GM18499 (cell line): ENCODE data around the gene IGLON5.

Experiments
- ATAC-seq: cut with Tn5 transposase; IDR thresholded peaks from one replicate; pipeline ENCODE4 v1.9.1; 2021; ENCODE audit warnings: moderate number of reproducible peaks; ENCODE audit not compliant: insufficient read depth, unreplicated experiment

IGLON5 gene

DNA sequence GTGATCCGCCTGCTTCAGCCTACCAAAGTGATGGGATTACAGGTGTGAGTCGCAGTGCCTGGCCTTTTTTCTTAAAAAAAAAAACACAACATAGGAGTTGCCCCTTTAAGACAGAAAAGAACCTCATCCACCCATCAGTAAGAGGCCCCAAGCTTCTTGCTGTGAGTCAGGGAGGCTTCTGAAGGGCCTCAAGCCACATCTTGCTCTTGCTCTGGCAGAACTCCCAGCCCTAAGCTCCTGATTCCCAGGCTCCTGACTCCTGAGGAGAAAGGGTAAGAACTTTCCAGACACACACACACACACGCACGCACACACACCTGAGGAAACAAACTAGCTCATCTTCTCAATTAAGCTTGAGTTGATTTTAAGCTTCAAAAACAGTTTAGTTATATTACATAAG, 47.9 kb downstream of the IGLON5 start:
- ATAC-seq = no peak

- no peak for ATAC-seq
These were observed 49.8 kb downstream of the IGLON5 start for GRCh38 chr19:51361239-51361638.

GRCh38 chr19:51364200-51365106, 53.0 kb downstream of the IGLON5 start:
- ATAC-seq = no peak

GRCh38 chr19:51365211-51365964, 53.9 kb downstream of the IGLON5 start:
- ATAC-seq = no peak

DNA sequence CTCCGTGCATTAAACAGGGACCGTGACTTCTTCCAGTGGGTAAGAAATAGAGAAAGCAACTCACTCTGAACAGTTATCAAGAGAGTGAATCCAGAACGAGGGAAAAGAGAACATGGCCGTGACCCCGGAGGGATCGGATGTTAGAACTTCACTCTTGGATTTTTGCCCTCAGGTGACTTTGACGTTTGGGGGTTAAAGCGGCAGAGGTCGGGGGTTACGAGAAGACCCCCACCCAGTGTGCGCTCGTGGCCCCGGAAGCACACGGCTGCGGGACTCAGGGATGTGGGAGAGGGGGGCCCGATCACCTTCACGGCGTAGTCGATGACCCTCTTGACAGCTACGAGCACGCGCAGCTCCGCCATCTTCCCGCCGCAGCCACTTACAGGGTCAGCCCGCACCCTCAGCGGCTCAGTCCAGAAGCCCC, 54.5 kb downstream of the IGLON5 start, which contains the start of gene ETFB:
Gene ETFB (minus strand): TSS at position 424 of the 424 bp plus-strand sequence. CDS start 62 bp downstream, at position 362.
- no peak for ATAC-seq

- no peak for ATAC-seq
These were observed 55.2 kb downstream of the IGLON5 start for GRCh38 chr19:51366389-51367254.

GRCh38 chr19:51367255-51367564, 55.8 kb downstream of the IGLON5 start:
- no peak for ATAC-seq

DNA sequence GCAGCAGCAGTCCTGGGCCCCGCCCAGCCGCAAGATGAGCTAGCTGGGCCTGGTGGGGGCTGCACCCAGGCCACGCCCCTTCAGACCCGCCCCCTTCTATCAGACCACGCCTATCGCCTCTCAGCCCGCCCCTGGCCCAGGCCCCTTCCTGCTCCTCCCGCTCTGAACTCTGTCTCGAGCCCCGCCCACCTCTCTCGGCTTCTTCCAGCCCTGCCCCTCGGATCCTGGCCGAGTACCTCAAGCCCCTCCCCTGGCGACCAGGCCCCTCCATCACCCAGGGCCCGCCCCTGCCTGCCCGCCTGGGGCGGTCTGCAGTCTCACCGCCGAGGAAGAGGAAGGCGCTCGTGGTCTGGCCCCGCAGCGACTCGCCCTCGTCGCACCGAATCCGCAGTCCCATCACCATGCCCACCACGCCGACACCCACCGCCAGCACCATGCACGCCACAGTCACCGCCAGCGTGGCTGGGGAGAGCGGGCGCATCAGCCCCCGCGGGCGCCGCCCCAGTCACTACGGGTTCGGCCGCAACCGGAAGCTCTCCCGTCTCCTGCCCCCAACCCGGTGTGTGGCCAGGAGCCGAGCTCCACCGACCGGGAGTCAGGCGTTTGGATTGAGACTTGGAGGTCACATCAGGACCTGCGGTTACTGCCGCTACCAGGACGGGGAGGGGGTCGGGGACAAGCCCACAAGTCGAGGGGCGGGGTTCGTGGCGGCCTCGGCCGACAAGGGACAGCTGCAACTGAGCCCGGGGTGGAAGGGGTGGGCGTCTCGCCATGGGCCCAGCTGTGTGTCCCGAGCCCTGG, 56.3 kb downstream of the IGLON5 start:
- no peak for ATAC-seq

- ATAC-seq = no peak
These were observed 57.2 kb downstream of the IGLON5 start, which contains the start of gene CLDND2 for GRCh38 chr19:51368366-51369282. TSS of gene CLDND2 (minus strand) at chr19:51369003. CDS start at chr19:51368577, 426 bp downstream.

DNA sequence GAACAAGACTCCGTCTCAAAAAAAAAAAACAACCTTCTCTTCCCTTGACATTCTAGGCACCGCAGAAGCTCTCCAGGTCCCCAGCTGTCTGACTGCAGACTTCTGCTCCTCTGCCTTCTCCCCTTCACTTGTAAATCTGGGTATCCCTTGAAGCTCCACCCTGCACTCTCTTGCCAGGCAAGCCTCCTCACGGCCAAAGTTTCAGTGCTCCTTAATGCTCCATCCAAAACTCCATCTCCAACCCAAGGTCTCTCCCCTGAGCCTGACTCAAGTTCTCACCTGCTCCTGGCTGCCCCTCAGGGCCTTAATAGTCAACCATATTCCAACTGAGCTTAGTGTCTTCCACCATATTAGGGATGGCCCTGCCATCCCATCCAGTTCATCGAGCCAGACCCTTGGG, 58.8 kb downstream of the IGLON5 start:
- ATAC-seq = no peak

DNA sequence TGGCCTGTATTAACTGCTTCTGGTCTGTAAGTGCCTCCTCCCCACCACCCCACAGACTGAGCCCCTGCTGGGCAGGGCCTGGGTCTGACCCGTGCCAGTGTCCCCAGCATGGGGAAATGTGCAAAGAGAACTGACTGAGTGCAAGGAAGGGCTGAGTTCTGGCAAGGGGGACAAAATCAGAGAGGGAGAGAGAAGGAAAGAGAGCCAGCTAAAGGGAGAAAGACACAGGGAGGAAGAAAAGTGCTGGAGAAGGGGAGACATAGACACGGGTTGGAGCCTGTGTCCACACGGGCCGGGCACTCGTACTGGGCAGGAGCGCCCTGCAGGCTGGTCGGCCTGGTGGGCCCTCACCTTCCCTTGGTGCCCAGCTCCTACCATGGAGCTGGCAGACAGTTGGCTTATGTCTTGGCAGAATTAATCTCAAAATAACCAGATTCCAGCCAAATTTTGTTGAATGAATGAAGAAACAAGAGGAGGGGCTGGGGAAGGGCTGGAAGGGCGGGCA, 59.8 kb downstream of the IGLON5 start:
- no peak for ATAC-seq

GRCh38 chr19:51372021-51372648, 60.7 kb downstream of the IGLON5 start:
- no peak for ATAC-seq

DNA sequence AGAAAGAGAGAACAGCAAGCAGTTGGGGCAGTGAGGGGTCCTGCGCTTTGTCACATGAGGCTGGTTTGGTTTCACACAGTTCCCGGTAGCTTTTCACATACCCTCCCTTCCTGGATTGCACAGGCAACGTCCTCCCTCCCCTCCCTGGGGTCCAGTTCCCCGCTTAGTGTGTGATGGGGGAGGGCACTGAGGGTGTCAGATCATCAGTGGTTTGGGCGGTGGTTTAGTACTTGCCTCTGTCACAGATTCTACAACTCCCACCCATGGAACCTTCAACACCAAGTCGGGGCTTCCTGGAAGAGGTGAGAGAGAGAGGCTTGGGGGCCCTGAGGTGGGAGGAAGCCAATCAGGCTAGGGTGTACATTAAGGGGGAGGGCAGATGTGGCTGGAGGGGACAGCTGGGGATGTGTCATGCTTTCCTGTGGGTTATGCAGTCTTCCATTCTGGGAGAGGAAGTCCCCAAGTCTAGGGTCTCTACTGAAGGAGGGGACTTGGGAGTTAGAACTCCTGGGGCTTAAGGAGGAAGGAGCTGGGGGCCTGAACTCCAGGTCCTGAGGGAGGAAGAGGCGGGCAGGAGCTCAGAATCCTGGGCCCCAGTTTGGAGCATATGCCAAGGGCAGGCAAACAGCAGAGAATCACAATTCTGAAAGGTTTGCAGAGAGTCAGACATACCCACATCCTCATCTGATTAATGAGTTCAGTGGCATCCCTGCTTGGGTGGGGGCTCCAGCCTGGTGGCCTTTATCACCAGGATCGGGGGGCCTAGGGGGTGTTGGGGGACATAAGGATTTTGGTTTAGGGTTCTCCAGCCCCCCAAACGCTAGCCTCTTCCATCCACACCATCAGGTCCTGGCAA, 61.4 kb downstream of the IGLON5 start, which contains the start of gene NKG7:
Gene NKG7 (minus strand): TSS at position 6 of the 856 bp plus-strand sequence. CDS start 119 bp downstream, outside the sequence.
- no peak for ATAC-seq

DNA sequence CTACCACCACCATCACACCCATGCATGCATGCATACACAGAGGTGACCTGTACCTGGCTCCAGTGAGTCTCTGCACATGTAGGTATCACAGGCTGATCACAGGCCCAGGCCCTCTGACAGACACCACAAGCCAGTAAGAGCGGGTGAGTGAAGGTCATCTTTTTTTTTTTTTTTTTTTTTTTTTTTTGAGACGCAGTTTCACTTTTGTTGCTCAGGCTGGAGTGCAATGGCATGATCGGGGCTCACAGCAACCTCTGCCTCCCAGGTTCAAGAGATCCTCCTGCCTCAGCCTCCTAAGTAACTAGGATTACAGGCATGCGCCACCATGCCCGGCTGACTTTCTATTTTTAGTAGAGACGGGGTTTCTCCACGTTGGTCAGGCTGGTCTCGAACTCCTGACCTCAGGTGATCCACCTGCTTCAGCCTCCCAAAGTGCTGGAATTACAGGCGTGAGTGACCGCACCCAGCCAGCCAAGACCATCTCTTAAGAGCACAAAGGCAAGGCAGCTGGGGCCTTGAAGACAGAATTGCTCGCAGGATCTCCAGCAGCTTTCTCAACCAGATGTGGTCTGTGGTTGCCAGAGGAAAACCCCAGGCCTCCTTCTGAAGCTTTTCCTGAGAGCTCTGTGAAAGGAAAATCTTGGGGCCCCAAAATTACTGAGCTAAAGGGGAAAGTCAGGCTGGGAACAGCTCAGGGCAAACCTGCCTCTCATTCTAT, 64.2 kb downstream of the IGLON5 start:
- no peak for ATAC-seq

- ATAC-seq = no peak
These were observed 66.0 kb downstream of the IGLON5 start for GRCh38 chr19:51377422-51377821.

DNA sequence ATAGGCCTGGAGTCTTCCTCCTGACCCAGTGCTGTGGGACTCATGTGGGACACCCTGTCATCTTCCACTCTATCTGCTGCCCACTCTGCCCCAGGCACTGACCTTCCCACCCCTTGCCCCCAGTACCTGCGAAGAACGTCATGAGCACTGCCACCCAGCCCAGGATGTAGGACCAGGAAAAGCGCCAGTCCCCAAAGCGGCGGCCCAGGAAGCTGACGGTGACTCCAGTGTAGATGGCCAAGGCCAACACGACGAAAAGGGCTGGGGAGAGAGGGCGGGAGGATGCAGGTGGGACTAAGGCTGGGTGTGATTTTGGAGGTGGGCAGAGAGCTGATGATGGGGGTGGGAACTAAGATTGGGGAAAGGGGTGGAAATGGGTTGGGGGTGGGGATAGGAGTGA, 68.9 kb downstream of the IGLON5 start:
- no peak for ATAC-seq
